Esophagus mucosa (tissue), 1 donor: ENCODE measurements around the gene TANGO2. TPM values are rescaled to one million over a fixed set of nuclear protein-coding genes. Genes with fewer than 3 reads are reported as not detected.
A peak's percentile ranks its signal among the peaks of the same experiment; 100 is the strongest.

ENCODE experiments used
- ATAC-seq: fragments of 200-7000 bp; cut with Tn5 transposase; one replicate; pipeline ENCODE4 v1.9.1; 2020
- total RNA-seq: library from RNA; stranded (reverse); gene quantifications from one replicate; pipeline ENCODE4 v1.2.4, GENCODE V29; 2023
- donor health status: DM: yes; HTN: yes; CAD: no.

Gene TANGO2
- total RNA-seq, 1 donor from 2014 or later = 10.6 TPM

DNA sequence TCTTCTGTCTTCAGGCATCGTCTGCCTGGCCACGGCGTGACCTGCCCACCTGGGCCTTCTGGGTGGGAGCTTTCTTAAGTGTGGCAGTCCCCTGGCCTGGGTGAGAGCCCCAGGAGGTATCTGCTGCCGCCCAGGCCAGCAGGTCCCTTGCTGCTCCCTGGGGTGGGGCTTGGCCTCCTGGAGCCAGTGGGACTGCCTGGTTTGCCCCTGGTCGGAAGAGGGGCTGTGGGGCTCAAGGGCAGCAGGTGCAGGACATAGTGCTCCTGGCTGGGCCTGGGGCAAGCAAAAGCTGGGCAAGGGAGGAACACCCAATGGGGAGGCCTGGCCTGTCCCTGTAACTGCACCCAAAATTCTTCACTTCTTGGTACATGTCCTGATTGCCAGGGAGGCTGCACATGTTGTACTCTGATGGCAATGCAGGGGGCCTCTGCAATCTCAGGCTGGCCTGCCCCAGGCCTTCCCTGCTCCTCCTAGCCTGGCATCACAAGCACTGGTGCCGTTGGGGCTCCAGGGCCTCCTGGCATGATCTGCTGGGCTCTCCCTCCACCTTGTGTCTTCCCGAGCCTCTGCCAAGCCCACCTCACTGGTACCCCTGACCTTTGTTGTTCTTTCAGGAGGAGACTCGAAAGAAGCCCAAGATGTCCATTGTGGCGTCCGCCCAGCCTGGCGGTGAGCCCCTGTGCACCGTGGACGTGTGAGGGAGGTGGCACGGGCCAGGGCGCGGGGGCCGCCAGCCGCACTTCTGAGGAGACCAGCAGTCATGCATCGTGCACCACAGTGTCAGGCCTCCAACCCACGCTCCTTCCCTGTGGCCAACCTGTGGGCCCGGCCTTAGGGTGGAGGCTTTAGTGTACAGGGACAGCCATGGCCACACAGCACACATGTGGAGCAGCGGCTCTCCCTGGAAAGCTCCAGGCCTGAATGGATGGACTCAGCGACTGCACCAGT lies 88.8 kb downstream of the TANGO2 start:
- no peak for ATAC-seq

DNA sequence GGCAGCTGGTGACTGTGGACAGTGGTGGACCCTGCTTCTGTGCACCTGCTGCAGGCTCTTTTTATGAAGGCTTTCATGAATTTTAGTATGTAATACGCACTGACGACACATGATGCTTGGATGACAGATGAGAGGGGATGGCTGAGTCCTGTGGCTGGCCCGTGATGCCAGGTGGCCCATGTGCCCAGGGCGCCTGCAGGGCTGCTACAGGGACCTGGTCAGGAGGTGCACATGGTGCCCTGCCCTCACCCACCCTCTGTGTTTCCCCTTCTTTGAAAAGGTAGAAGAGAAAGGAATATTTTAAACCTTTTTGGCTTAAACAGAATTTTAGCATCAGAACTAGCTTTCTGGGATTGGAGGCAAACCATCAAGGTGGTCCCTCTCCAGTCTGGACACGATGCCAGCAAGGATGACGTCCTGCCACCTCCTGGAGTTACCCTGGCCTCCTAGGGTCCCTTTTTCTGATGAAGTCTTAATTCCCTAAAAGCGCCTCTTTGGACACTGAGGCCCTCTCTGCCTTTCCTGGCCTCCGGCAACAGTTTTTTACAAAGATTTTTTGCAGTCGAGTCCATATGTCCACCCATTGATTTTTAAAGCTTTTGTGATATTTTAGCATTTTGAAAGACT lies 89.6 kb downstream of the TANGO2 start:
- ATAC-seq = no peak

DNA sequence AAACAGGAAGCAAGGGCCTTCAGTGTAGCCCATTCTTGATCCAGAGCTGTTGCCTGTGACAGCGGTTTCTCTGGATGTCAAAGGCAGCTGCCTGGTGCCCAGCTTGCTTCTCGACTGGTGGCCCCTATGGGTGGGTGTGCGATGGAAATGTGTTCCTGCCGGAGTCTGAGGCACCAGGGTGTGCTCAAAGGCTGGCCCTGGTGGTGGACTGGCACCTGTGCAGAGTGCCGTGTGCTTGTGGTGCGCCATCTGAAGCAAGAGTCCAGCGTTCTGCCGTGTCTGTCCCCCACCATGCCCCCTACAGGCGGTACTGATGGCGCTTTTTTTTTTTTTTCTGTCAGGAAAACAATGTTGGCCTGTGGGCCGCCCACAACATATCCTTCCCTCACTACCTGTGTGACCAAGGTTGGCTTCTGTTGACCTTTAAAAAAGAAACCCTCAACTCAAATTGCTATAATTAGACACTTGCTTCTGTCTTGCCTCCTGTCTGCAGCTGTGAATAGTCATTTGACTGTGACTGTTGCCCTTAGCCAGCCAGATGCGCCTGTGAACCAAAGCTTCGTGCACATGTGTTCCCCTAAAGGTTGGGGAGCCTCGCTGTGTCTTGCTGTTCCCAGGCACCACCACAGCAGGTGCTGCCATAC lies 90.3 kb downstream of the TANGO2 start:
- no peak for ATAC-seq

DNA sequence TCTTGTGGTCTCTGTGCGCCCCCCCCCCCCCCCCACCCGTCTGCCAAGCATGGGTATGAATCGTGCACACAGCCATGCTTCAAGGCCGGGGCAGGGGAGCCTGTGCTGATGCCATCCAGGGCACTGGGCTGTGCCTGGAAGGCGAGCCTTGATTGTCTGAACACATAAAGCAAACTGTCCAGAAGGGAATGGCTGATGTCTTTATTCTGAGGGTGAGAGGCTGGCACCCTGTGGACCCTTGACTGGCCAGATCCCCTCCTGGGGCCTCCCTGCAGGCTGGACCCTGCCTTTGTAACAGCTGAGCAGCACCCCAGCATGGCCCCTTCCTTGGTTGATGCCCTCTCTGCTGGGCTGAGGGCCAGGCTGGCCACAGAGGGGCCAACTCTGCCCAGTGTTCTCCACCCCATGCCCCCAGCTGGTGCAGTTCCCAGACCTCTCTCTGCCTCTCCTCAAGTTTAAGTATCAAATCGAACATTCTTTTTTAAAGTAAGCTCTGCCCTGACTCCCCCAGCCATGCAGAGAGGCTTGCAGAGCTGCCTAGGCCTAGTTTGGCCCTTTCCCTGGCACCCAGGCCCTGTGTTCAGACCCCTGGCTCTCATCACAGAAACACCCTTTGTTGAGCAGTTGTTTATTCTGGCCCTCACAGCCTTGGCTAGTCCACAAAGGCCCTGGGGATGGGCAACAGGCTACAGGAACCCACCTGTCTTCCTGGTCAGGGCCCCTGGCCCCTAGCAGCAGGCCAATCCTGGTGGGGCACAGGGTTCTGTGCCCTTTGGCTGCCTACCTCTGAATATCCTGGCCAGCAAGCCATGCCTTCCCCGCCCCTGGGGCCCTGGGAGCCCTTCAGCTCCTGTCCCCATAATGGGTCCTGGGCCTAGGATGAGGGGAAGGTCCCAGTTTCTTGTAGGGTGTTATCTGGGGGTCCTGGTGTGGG lies 91.0 kb downstream of the TANGO2 start:
- no peak for ATAC-seq

DNA sequence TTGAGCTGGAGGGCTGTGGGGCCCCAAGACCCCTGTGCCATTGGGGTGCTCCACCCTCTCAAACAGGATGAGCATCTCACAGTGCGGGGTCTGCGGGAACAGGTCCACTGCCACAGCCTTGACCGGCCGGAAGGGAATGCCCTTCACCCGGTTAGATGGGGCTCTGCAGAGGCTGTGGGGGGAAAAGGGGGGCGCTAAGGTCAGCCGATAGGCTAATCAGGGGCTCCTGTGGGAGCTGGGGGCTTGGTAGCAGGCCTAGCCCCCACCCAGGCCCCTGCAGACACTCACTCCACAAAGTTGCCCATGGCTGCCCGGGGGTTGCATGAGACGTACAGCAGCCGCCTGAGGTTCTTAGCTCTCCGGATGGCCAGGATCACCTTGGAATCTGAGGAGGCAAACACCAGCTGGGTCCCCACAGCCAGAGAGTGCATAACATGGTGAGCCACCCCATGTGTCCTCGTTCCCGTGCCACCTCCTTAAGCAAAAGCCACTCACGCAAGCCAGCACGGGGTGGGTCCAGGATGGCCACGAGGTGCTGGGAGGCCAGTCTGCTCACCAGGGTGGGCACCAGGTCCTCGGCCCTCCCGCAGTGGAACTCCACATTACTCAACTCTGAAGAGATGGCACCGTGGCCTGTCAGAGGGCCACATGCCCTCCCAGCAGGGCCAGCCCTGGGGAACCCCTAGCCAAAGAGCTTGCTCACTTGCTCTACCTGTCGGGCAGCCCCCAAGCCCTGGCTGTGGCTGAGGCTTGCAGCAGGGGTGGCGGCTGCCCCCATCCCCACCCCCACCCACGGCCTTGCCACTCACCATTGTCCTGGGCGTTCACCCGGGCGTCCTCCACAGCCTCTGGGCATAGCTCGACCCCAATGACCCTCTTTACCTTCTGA lies 92.0 kb downstream of the TANGO2 start:
- no peak for ATAC-seq

DNA sequence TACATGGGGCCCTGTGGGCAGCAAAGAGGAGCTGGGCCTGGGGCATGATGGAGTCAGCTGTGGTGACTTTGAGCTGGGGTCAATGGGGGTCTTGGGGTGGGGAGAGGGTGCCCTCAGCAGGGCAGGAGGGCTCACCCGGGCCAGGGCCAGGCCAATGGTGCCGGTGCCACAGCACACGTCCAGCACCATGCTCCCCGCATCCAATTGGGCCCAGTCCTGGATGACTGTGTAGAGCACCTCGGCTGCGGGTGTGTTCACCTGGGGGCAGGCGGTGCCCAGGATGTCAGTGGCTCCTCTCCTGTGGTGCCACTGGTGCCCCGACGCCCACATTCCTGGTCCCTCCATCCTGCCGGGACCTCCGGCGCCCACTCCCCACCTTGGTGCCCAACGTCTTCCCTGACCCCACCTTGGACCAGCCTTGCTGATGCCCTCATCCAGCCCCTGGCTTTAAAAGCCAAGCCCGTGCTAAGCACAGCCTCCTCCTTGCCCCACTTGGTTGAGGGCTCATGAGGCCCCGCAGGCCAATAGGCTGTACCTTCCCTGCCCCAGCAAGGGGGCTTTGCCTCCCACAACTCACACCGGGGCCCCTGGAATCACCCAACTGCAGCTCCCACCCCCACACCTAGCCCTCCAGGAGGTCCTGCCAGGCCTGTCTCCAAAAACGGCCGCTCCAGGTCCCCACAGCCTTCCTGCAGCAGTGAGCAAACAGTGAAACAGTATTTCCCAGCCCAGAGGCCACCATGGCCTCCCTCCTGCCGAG lies 92.8 kb downstream of the TANGO2 start:
- no peak for ATAC-seq

DNA sequence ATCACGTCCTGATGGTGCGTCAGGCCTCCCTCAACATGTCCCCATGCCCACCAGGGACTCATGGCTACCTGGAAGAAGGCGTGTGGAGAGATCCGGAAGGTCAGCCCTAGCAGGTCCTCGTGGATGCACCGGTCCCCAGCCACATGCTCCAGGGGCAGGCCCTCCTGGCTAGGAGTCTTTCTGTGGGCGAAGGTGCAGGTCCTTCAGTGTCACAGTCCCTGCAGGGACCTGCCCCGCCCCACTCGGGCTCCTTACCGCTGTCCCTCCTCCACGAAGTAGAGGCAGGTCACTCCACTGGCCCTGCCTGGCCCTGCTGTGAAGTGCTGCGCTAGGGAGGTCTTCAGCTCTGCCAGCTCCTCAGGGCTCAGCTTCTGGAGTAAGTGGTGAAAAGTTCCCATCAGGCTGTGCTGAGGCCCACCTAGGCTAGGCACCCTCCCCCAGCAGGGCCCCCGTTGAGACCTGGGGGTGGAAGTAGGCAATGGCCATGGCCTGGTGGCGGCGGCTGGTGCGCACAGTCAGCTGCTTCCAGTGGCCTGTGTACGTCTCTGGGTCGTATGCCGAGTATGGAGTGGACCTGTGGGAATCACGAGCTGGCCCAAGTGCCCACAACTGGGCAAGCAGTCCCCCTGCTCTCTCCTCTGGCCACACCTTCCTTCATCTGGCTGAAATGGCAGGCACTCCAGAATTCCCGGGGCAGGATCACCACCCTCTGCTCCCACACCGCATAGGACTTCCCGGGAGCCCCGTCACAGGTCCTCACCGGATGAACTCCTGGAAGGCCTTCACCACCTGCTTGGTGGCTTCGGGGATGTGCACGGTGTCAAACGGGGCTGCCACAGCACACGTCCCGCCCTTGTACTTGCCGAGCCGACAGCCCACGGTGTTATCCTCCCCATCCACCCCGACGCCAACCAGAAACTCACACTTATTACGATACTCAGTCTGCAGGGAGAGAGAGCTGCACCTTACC lies 93.9 kb downstream of the TANGO2 start:
- ATAC-seq = no peak

DNA sequence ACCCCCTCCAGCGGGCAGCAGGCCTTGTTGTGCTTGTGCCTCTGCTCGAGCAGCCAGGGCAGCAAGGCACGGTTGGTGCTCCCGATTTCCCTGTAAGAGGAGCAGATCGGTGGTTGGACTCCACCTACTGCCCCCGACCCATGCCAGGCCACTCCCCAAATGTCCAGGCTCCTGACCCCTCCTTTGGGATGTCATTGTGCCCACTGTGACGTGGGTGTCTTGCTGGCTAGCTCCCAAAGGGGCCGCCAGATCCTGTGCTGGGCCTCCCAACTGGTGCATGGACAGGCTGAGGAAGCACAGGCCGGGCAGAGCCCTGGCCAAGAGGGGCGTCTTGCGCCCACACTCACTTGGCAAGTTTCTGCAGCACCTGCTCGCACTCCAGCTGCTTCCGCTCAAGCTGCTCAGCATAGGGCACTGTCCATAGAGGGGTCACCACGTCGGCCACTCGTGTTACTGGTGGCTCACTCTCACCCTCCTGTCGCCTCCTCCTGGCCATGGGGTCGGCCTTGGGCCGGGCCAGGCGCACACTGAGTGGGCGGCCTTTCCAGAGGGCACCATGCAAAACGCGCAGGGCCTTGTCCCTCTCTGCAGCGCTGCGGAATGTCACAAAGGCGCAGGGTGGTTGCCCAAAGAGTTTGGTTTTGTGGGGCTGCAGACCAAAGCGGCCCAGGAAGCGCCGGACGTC lies 94.9 kb downstream of the TANGO2 start, which contains the start of gene RANBP1:
RANBP1 (plus strand) TSS at position 414 of the 685 bp plus-strand sequence; CDS start at position 495, 81 bp downstream.
- no peak for ATAC-seq

DNA sequence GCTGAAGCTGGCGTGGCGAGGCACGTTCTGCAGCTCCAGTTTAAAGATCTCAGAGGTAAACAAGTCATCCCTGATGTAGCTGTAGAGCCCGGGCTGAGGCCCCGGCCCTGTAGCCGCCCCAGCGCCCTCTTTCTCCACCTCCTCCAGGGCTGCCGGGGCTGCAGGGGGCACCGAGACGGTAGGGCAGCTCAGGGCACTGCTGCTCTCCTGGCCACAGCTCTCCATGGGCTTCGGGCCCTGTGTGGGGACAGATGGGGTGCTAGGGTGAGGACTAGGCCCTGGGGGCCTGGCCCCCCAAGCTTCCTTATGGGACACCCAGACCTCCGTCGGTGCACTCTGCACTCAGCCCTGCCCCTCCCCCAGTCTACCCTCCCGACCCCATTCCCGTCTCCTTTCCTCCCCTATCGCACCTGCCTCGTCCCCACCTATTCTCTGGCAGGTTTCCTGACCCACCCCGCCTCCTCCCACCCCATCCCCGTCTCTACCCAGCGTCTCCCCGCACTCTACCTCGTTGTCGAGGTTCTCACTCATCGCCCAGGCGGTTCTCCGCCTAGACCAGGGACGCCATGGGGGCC lies 95.6 kb downstream of the TANGO2 start:
- ATAC-seq = peak; percentile 5

Other genes with a start within 250 kb of the TANGO2 start
- gene GNB1L, start 166.2 kb upstream of the TANGO2 start, total RNA-seq = 3.9 TPM
- gene RTL10, start 166.2 kb upstream of the TANGO2 start, total RNA-seq = 14.0 TPM
- 146 TPM for gene COMT, start 79.3 kb upstream of the TANGO2 start, total RNA-seq
- 11.7 TPM for gene TXNRD2, start 79.3 kb upstream of the TANGO2 start, total RNA-seq
- gene ARVCF, start 4.3 kb upstream of the TANGO2 start, total RNA-seq = 3.1 TPM
- 16.2 TPM for gene DGCR8, start 59.1 kb downstream of the TANGO2 start, total RNA-seq
- 141 TPM for gene RANBP1, start 95.0 kb downstream of the TANGO2 start, total RNA-seq
- 31.8 TPM for gene TRMT2A, start 96.1 kb downstream of the TANGO2 start, total RNA-seq
- gene ZDHHC8, start 110.7 kb downstream of the TANGO2 start, total RNA-seq = 24.5 TPM
- 0.44 TPM for gene CCDC188, start 129.9 kb downstream of the TANGO2 start, total RNA-seq
- gene RTN4R, start 247.2 kb downstream of the TANGO2 start, total RNA-seq = 3.9 TPM